Activated T-cell treated with anti-CD3 and anti-CD28 coated beads for 24 hours (primary cell): ENCODE results near the gene DIS3L2.
"Not testable (repeated sequence)": the region's sequence is repeated elsewhere in the genome, so short reads cannot be mapped to it uniquely, and the experiment has no call there.

Source experiments
- DNase-seq: peaks from one replicate; pipeline ENCODE4 v3.0.0-alpha.2; 2020; ENCODE audit warnings: low read depth

Gene DIS3L2

GRCh38 chr2:232350804-232351685, 389.5 kb downstream of the DIS3L2 start:
- no peak for DNase-seq

GRCh38 chr2:232351686-232352510, 390.4 kb downstream of the DIS3L2 start:
- no peak for DNase-seq

GRCh38 chr2:232352511-232353091, 391.1 kb downstream of the DIS3L2 start:
- DNase-seq = no peak

- DNase-seq = no peak
Observed at GRCh38 chr2:232353096-232353495, 391.6 kb downstream of the DIS3L2 start.

GRCh38 chr2:232353660-232354059, 392.1 kb downstream of the DIS3L2 start:
- DNase-seq = no peak

GRCh38 chr2:232354069-232354468, 392.6 kb downstream of the DIS3L2 start:
- DNase-seq = no peak

GRCh38 chr2:232361646-232362045, 400.1 kb downstream of the DIS3L2 start:
- no peak for DNase-seq

GRCh38 chr2:232362174-232362900, 400.8 kb downstream of the DIS3L2 start:
- DNase-seq = no peak

- DNase-seq = not testable (repeated sequence)
Observed at GRCh38 chr2:232363064-232363783, 401.7 kb downstream of the DIS3L2 start.

GRCh38 chr2:232363784-232364615, 402.5 kb downstream of the DIS3L2 start:
- DNase-seq = no peak

GRCh38 chr2:232364806-232365594, 403.5 kb downstream of the DIS3L2 start:
- DNase-seq = not testable (repeated sequence)

GRCh38 chr2:232365621-232366321, 404.3 kb downstream of the DIS3L2 start:
- DNase-seq = no peak

GRCh38 chr2:232366461-232366860, 404.9 kb downstream of the DIS3L2 start:
- not testable (repeated sequence) for DNase-seq

GRCh38 chr2:232367016-232367415, 405.5 kb downstream of the DIS3L2 start:
- DNase-seq = no peak

GRCh38 chr2:232367591-232368233, 406.2 kb downstream of the DIS3L2 start:
- no peak for DNase-seq

- DNase-seq = no peak
Observed at GRCh38 chr2:232368311-232368731, 406.8 kb downstream of the DIS3L2 start.

- no peak for DNase-seq
Observed at GRCh38 chr2:232369126-232369951, 407.8 kb downstream of the DIS3L2 start.
